Ascending aorta (tissue), 2 donors: ENCODE measurements around the gene PCARE. TPM values are rescaled to one million over a fixed set of nuclear protein-coding genes. Genes with fewer than 3 reads are reported as not detected.

Experiments used
- DNase-seq, 2 donors: peaks; one replicate each; pipeline ENCODE4 v3.0.0-alpha.2; 2019; ENCODE audit warnings: low spot score in 2 of 2
- H3K27ac ChIP-seq, 2 donors: fragments of 200-600 bp; sonication (generic); one replicate each; pipeline ENCODE4 v1.5.1; 2016 to 2017; ENCODE audit warnings: mild to moderate bottlenecking in 1 of 2
- H3K27me3 ChIP-seq: fragments of 200-600 bp; sonication (generic); one replicate; pipeline ENCODE4 v1.5.1; 2017
- H3K36me3 ChIP-seq, 2 donors: fragments of 200-600 bp; sonication (generic); one replicate each; pipeline ENCODE4 v1.5.1; 2016
- H3K4me1 ChIP-seq, 2 donors: fragments of 200-600 bp; sonication (generic); one replicate each; pipeline ENCODE4 v1.5.1; 2016 to 2017; ENCODE audit warnings: mild to moderate bottlenecking in 1 of 2
- H3K4me3 ChIP-seq, 2 donors: fragments of 200-600 bp; sonication (generic); one replicate each; pipeline ENCODE4 v1.5.1; 2016 to 2017; ENCODE audit warnings: mild to moderate bottlenecking in 1 of 2
- H3K9me3 ChIP-seq, 2 donors: fragments of 200-600 bp; sonication (generic); one replicate each; pipeline ENCODE4 v1.5.1; 2016
- CTCF ChIP-seq, 3 experiments: fragments of 200-600 bp in 2 of 3; fragments of 450-650 bp in 1 of 3; sonication (generic) in 2 of 3; IDR thresholded peaks; one replicate each; pipeline ENCODE4 v1.5.1; 2016 to 2019; ENCODE audit warnings: antibody characterized with exemption in 3 of 3, mild to moderate bottlenecking in 1 of 3, moderate library complexity in 1 of 3
- intact Hi-C: fragments of 100-400 bp; cut with DNase I; formaldehyde crosslinking; loops from one replicate; pipeline ENCODE4 v1.15.1; 2023
- total RNA-seq: library from RNA; depleted of rRNA; stranded (reverse); fragments of >200 nt; gene quantifications from one replicate; pipeline ENCODE4 v1.1.0, GENCODE V29; 2016

Gene PCARE
- total RNA-seq, 1 donor from 2014 or later = not detected

- no peak for DNase-seq
- intact Hi-C loops = no loop called here
Observed at GRCh38 chr2:29053670-29054400, 20.5 kb downstream of the PCARE start.

DNA sequence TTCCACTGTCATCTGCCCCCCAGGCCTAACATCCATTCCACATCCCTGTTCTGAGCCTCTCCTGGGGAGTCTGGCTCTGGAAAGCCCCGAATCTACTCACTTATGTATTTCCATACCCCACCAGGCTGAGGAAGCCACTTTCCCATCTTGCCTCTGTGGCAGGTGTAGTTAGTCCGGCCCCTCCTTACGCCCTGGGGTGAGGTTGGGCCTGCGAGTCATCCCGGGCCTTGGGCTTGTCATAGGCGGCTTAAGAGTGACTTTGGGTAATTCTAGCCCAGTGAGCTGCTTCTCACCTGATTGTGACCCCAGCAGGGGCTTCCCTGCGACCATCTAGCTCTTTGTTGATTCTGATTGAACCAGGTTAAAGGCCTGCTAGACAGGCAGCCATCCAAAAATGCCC lies 21.1 kb downstream of the PCARE start:
- H3K27ac ChIP-seq = no peak overlapping the region

More at GRCh38 chr2:29053670-29054400, 20.5 kb downstream of the PCARE start:
- no peak for TF ChIP-seq CTCF (IDR thresholded peaks at IDR 0.05)
- Histone ChIP-seq H3K4me1 (no peaks in the 10 kb centered on the region), H3K27me3 (no peaks in the 10 kb centered on the region), H3K27ac (no peak overlapping the region), H3K36me3 (no peaks in the 10 kb centered on the region), H3K9me3 (no peaks in the 10 kb centered on the region), H3K4me3 (no peak overlapping the region)

DNA sequence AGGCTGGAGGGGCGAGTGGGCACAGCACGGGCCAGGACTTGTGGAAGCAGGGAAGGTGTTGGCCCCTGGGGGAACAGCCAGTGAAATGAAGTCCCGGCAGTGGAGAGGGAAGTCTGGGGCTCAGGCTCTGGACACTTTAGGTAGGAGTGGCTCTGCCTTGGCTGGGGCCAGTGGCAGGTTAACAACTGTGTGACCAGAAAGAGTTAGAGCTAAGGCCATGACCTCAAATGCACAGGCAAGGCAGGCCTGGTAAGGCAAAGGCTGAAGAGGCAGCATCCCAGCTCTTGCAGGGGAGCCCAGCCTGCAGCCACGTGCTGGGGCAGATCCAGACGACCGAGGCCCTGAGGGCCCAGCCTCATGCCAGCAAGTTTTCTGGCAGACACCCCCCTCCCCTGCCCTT lies 21.5 kb downstream of the PCARE start:
- Histone ChIP-seq H3K27me3 (no peaks in the 10 kb centered on the region), H3K36me3 (no peaks in the 10 kb centered on the region), H3K9me3 (no peaks in the 10 kb centered on the region), H3K27ac (no peak overlapping the region), H3K4me3 (no peak overlapping the region), H3K4me1 (no peaks in the 10 kb centered on the region)
- intact Hi-C loops = no loop called here
- no peak for DNase-seq
- TF ChIP-seq CTCF (IDR thresholded peaks at IDR 0.05) = no peak

More for the DNA sequence above, 21.1 kb downstream of the PCARE start:
- TF ChIP-seq CTCF (IDR thresholded peaks at IDR 0.05) = no peak
- Histone ChIP-seq H3K9me3 (no peaks in the 10 kb centered on the region), H3K4me3 (no peak overlapping the region), H3K36me3 (no peaks in the 10 kb centered on the region), H3K4me1 (no peaks in the 10 kb centered on the region), H3K27me3 (no peaks in the 10 kb centered on the region)
- intact Hi-C loops = no loop called here
- no peak for DNase-seq

DNA sequence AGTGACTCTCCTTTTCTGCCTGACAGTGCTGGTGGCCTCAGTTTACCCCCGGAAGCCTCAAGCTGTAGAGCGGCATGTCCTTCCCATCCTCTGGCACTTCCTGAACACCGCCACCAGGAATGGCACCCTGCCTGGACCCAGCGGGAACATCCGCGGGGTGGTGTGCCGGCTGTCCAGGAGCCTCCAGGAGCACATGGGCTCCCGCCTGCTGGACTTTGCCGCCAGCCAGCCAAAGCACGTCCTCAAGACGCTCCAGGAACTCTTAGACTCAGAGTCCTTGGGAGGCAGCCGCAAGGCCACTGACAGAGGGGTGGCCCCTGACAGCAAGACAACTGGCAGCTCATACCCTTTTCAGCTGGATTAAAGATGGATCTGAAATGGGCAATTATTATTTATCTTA lies 22.6 kb downstream of the PCARE start:
- H3K9me3 ChIP-seq = no peaks in the 10 kb centered on the region
- intact Hi-C loops = no loop called here
- no peak overlapping the region for H3K4me3 ChIP-seq
- no peak for DNase-seq
- no peak for TF ChIP-seq CTCF (IDR thresholded peaks at IDR 0.05)
- no peak overlapping the region for H3K27ac ChIP-seq
- no peaks in the 10 kb centered on the region for H3K4me1 ChIP-seq
- H3K27me3 ChIP-seq = no peaks in the 10 kb centered on the region
- no peaks in the 10 kb centered on the region for H3K36me3 ChIP-seq

- H3K36me3 ChIP-seq = no peaks in the 10 kb centered on the region
- no peaks in the 10 kb centered on the region for H3K4me1 ChIP-seq
- intact Hi-C loops = no loop called here
- no peak for TF ChIP-seq CTCF (IDR thresholded peaks at IDR 0.05)
- no peak overlapping the region for H3K27ac ChIP-seq
- H3K4me3 ChIP-seq = no peak overlapping the region
- no peaks in the 10 kb centered on the region for H3K9me3 ChIP-seq
- DNase-seq = no peak
- no peaks in the 10 kb centered on the region for H3K27me3 ChIP-seq
Observed at GRCh38 chr2:29050591-29050990, 23.7 kb downstream of the PCARE start.
